ENCODE data around the gene TACC2.

GRCh38 chr10:122154031-122154544, 165.1 kb downstream of the TACC2 start:
- TF ChIP-seq, protein P1, sequence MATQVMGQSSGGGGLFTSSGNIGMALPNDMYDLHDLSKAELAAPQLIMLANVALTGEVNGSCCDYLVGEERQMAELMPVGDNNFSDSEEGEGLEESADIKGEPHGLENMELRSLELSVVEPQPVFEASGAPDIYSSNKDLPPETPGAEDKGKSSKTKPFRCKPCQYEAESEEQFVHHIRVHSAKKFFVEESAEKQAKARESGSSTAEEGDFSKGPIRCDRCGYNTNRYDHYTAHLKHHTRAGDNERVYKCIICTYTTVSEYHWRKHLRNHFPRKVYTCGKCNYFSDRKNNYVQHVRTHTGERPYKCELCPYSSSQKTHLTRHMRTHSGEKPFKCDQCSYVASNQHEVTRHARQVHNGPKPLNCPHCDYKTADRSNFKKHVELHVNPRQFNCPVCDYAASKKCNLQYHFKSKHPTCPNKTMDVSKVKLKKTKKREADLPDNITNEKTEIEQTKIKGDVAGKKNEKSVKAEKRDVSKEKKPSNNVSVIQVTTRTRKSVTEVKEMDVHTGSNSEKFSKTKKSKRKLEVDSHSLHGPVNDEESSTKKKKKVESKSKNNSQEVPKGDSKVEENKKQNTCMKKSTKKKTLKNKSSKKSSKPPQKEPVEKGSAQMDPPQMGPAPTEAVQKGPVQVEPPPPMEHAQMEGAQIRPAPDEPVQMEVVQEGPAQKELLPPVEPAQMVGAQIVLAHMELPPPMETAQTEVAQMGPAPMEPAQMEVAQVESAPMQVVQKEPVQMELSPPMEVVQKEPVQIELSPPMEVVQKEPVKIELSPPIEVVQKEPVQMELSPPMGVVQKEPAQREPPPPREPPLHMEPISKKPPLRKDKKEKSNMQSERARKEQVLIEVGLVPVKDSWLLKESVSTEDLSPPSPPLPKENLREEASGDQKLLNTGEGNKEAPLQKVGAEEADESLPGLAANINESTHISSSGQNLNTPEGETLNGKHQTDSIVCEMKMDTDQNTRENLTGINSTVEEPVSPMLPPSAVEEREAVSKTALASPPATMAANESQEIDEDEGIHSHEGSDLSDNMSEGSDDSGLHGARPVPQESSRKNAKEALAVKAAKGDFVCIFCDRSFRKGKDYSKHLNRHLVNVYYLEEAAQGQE (IDR thresholded peaks at IDR 0.05; ENCODE audit: unreplicated experiment), result no peak
- TF ChIP-seq CTCF (conservative IDR thresholded peaks at IDR 0.05; ENCODE audit: low read depth in 2 of 2), result no peak
- TF ChIP-seq EZH2 (IDR thresholded peaks at IDR 0.05; ENCODE audit: low read depth, unreplicated experiment), result no peak
- no peak for TF ChIP-seq POLR2AphosphoS5 (IDR thresholded peaks at IDR 0.05; ENCODE audit: low read depth)
- TF ChIP-seq CREB1 (CRISPR knock-in tag; IDR thresholded peaks at IDR 0.05; ENCODE audit: low read depth), result no peak
- no peak for TF ChIP-seq JUNB (IDR thresholded peaks at IDR 0.05; ENCODE audit: unreplicated experiment)
- no peak for TF ChIP-seq EZH2phosphoT487 (IDR thresholded peaks at IDR 0.05; ENCODE audit: unreplicated experiment)
- no peak for TF ChIP-seq ZNF462 (CRISPR knock-in tag; IDR thresholded peaks at IDR 0.05)
- TF ChIP-seq ZNF114 (CRISPR knock-in tag; IDR thresholded peaks at IDR 0.05), result no peak
- no peak for TF ChIP-seq ETS1 (IDR thresholded peaks at IDR 0.05)
- TF ChIP-seq NANOG (IDR thresholded peaks at IDR 0.05; ENCODE audit: borderline replicate concordance), result no peak
